ENCODE results near the gene HFE.

The HFE gene

GRCh38 chr6:26140254-26140966 lies 53.2 kb downstream of the HFE start:
- no peak for DNase-seq

- DNase-seq = no peak
Measured at GRCh38 chr6:26140967-26141294, 53.7 kb downstream of the HFE start.

- no peak for DNase-seq
Measured at GRCh38 chr6:26141378-26141904, 54.2 kb downstream of the HFE start.

- DNase-seq = no peak
Measured at GRCh38 chr6:26142026-26142425, 54.8 kb downstream of the HFE start.

All from NCI-H774 (cell line).